Activated CD8-positive, alpha-beta memory T cell treated with anti-CD3 and anti-CD28 coated beads for 4 hours (primary cell): ENCODE data around the gene TP53TG5.
A peak's percentile ranks its signal among the peaks of the same experiment; 100 is the strongest.

Experiments
- DNase-seq, 2 donors: peaks; one replicate each; pipeline ENCODE4 v3.0.0-alpha.2; 2020; ENCODE audit warnings: low read depth in 2 of 2

The TP53TG5 gene

GRCh38 chr20:45405571-45406259, 27.6 kb upstream of the TP53TG5 start:
- DNase-seq = no peak

GRCh38 chr20:45404438-45404837, 26.3 kb upstream of the TP53TG5 start:
- DNase-seq = no peak

- no peak for DNase-seq
These were observed 24.8 kb upstream of the TP53TG5 start for GRCh38 chr20:45402946-45403345.

GRCh38 chr20:45400346-45401031, 22.4 kb upstream of the TP53TG5 start:
- no peak for DNase-seq

- no peak for DNase-seq
These were observed 20.9 kb upstream of the TP53TG5 start for GRCh38 chr20:45399018-45399417.

GRCh38 chr20:45395114-45395415, 16.9 kb upstream of the TP53TG5 start:
- no peak for DNase-seq

GRCh38 chr20:45394221-45395113, 16.3 kb upstream of the TP53TG5 start:
- DNase-seq = no peak

GRCh38 chr20:45392733-45393132, 14.6 kb upstream of the TP53TG5 start:
- no peak for DNase-seq

GRCh38 chr20:45391559-45391958, 13.4 kb upstream of the TP53TG5 start:
- no peak for DNase-seq

GRCh38 chr20:45390931-45391330, 12.8 kb upstream of the TP53TG5 start:
- no peak for DNase-seq

GRCh38 chr20:45387274-45387673, 9.1 kb upstream of the TP53TG5 start:
- no peak for DNase-seq

- no peak for DNase-seq
These were observed 856 bp downstream of the TP53TG5 start for GRCh38 chr20:45377269-45377668.

GRCh38 chr20:45374966-45375365, 3.2 kb downstream of the TP53TG5 start:
- DNase-seq = no peak

GRCh38 chr20:45374101-45374467, 4.0 kb downstream of the TP53TG5 start:
- no peak for DNase-seq

- peak; percentile 77 to 82 for DNase-seq
These were observed 4.6 kb downstream of the TP53TG5 start for GRCh38 chr20:45373353-45374100.

GRCh38 chr20:45372646-45373352, 5.3 kb downstream of the TP53TG5 start:
- DNase-seq = no peak

GRCh38 chr20:45372241-45372640, 5.9 kb downstream of the TP53TG5 start:
- no peak for DNase-seq

GRCh38 chr20:45370571-45371160, 7.5 kb downstream of the TP53TG5 start:
- no peak for DNase-seq

- DNase-seq = no peak
These were observed 9.7 kb downstream of the TP53TG5 start for GRCh38 chr20:45368221-45368980.

- DNase-seq = no peak
These were observed 11.0 kb downstream of the TP53TG5 start for GRCh38 chr20:45367126-45367525.
